ENCODE measurements around the gene SCAF11. TPM values are rescaled to one million over a fixed set of nuclear protein-coding genes. Genes with fewer than 3 reads are reported as not detected.

Gene SCAF11
- total RNA-seq, 4 donors from 2014 or later: 56.7 to 181 (median 101) TPM

GRCh38 chr12:45938566-45938965 is 51.8 kb downstream of the SCAF11 start:
- no peak for TF ChIP-seq POLR2A (IDR thresholded peaks at IDR 0.05)
- no peak for TF ChIP-seq POLR2AphosphoS5 (IDR thresholded peaks at IDR 0.05)
- no peak for TF ChIP-seq CTCF (IDR thresholded peaks at IDR 0.05)
- no peak for TF ChIP-seq EP300 (IDR thresholded peaks at IDR 0.05; ENCODE audit: low read depth)
- Histone ChIP-seq H3K9me3 (no peaks in the 10 kb centered on the region), H3K27me3 (no peaks in the 10 kb centered on the region), H3K4me3 (no peak overlapping the region), H3K36me3 (peaks cover 0 to 27% (median 6%) of the 10 kb centered on the region in 4 donors), H3K4me1 (no peaks in the 10 kb centered on the region), H3K27ac (no peak overlapping the region)
- DNase-seq: no peak
- intact Hi-C loops (cut with DNase I; ENCODE audit: low total_unique reads) (no loop called here), in situ Hi-C loops (cut with MboI; ENCODE audit: low pct_ligation_motif_present in 1 of 4, low pct_unique_long_range_greater_than_20kb in 1 of 4, low sequenced_read_pairs in 3 of 4) (no loop called here)
- 79 to 100% methylated on average over 2 of the region's 2 CpGs for WGBS, 2 donors (ENCODE audit: low coverage in 1 of 2)

- no peaks in the 10 kb centered on the region for H3K4me1 ChIP-seq
- intact Hi-C loops (cut with DNase I; ENCODE audit: low total_unique reads): no loop called here
- DNase-seq: no peak
- H3K36me3 ChIP-seq: peaks cover 0 to 22% (median 10%) of the 10 kb centered on the region in 4 donors
- 36% methylated on average over 1 of the region's 1 CpG; no CpG with 5 or more reads in 1 of the 2 donors for WGBS, 2 donors (ENCODE audit: low coverage in 1 of 2)
- no peaks in the 10 kb centered on the region for H3K9me3 ChIP-seq
- TF ChIP-seq EP300 (IDR thresholded peaks at IDR 0.05; ENCODE audit: low read depth) (no peak), POLR2AphosphoS5 (IDR thresholded peaks at IDR 0.05) (no peak), POLR2A (IDR thresholded peaks at IDR 0.05) (no peak), CTCF (IDR thresholded peaks at IDR 0.05) (no peak)
- H3K27me3 ChIP-seq: no peaks in the 10 kb centered on the region
- in situ Hi-C loops (cut with MboI; ENCODE audit: low pct_ligation_motif_present in 1 of 4, low pct_unique_long_range_greater_than_20kb in 1 of 4, low sequenced_read_pairs in 3 of 4): no loop called here
- no peak overlapping the region for H3K27ac ChIP-seq
- H3K4me3 ChIP-seq: no peak overlapping the region
Measured at GRCh38 chr12:45934956-45935355, 55.4 kb downstream of the SCAF11 start.

- Histone ChIP-seq H3K4me1 (no peaks in the 10 kb centered on the region), H3K36me3 (peaks cover 0 to 31% (median 15%) of the 10 kb centered on the region in 4 donors), H3K4me3 (no peak overlapping the region), H3K9me3 (no peaks in the 10 kb centered on the region), H3K27ac (no peak overlapping the region), H3K27me3 (no peaks in the 10 kb centered on the region)
- no peak for DNase-seq
- intact Hi-C loops (cut with DNase I; ENCODE audit: low total_unique reads): no loop called here
- TF ChIP-seq CTCF (IDR thresholded peaks at IDR 0.05) (no peak), POLR2A (IDR thresholded peaks at IDR 0.05) (no peak), POLR2AphosphoS5 (IDR thresholded peaks at IDR 0.05) (no peak), EP300 (IDR thresholded peaks at IDR 0.05; ENCODE audit: low read depth) (no peak)
- 37 to 51% methylated on average over 2 of the region's 2 CpGs for WGBS, 2 donors (ENCODE audit: low coverage in 1 of 2)
- in situ Hi-C loops (cut with MboI; ENCODE audit: low pct_ligation_motif_present in 1 of 4, low pct_unique_long_range_greater_than_20kb in 1 of 4, low sequenced_read_pairs in 3 of 4): no loop called here
Measured at GRCh38 chr12:45933504-45933903, 56.9 kb downstream of the SCAF11 start.

- in situ Hi-C loops (cut with MboI; ENCODE audit: low pct_ligation_motif_present in 1 of 4, low pct_unique_long_range_greater_than_20kb in 1 of 4, low sequenced_read_pairs in 3 of 4): no loop called here
- TF ChIP-seq CTCF (IDR thresholded peaks at IDR 0.05): no peak
- no peak for TF ChIP-seq POLR2A (IDR thresholded peaks at IDR 0.05)
- TF ChIP-seq POLR2AphosphoS5 (IDR thresholded peaks at IDR 0.05): no peak
- no peak for TF ChIP-seq EP300 (IDR thresholded peaks at IDR 0.05; ENCODE audit: low read depth)
- Histone ChIP-seq H3K27ac (no peak overlapping the region), H3K4me1 (no peaks in the 10 kb centered on the region), H3K4me3 (no peak overlapping the region), H3K36me3 (peaks cover 0 to 51% (median 23%) of the 10 kb centered on the region in 4 donors), H3K27me3 (no peaks in the 10 kb centered on the region), H3K9me3 (no peaks in the 10 kb centered on the region)
- 71 to 81% methylated on average over 3 of the region's 3 CpGs for WGBS, 2 donors (ENCODE audit: low coverage in 1 of 2)
- DNase-seq: no peak
- intact Hi-C loops (cut with DNase I; ENCODE audit: low total_unique reads): no loop called here
Measured at GRCh38 chr12:45930369-45930768, 60.0 kb downstream of the SCAF11 start.

Data from transverse colon (tissue), 4 donors.